NCI-H1105 treated with DMSO at 0.1 percent for 48 hours (cell line): ENCODE data around the gene PTGFR.

Experiments used
- DNase-seq: peaks from one replicate; lab custom pipeline; 2025; lab: John Stamatoyannopoulos, UW

PTGFR gene

GRCh38 chr1:78490861-78491450, at the start of gene PTGFR:
TSS of gene PTGFR (plus strand) at chr1:78490974. CDS start at chr1:78492744, 1,770 bp downstream.
- DNase-seq, result peak; percentile 66

GRCh38 chr1:78441921-78442320, 48.9 kb upstream of the PTGFR start:
- DNase-seq, result no peak

- DNase-seq, result no peak
Measured at GRCh38 chr1:78447086-78447485, 43.7 kb upstream of the PTGFR start.

GRCh38 chr1:78464449-78464891, 26.3 kb upstream of the PTGFR start:
- no peak for DNase-seq

GRCh38 chr1:78465143-78465542, 25.6 kb upstream of the PTGFR start:
- no peak for DNase-seq

GRCh38 chr1:78468521-78468920, 22.3 kb upstream of the PTGFR start:
- DNase-seq, result no peak

- DNase-seq, result no peak
Measured at GRCh38 chr1:78469576-78469975, 21.2 kb upstream of the PTGFR start.

GRCh38 chr1:78471890-78472620, 18.7 kb upstream of the PTGFR start:
- no peak for DNase-seq

- no peak for DNase-seq
Measured at GRCh38 chr1:78472851-78473496, 17.8 kb upstream of the PTGFR start.

GRCh38 chr1:78474092-78474491, 16.7 kb upstream of the PTGFR start:
- DNase-seq, result no peak

- no peak for DNase-seq
Measured at GRCh38 chr1:78475888-78476610, 14.7 kb upstream of the PTGFR start.

- DNase-seq, result peak; percentile 57
Measured at GRCh38 chr1:78483903-78484302, 6.9 kb upstream of the PTGFR start.

- DNase-seq, result peak; percentile 17
Measured at GRCh38 chr1:78491451-78492071, 787 bp downstream of the PTGFR start.

GRCh38 chr1:78492386-78492950, 1.7 kb downstream of the PTGFR start:
- no peak for DNase-seq

GRCh38 chr1:78493451-78493850, 2.7 kb downstream of the PTGFR start:
- DNase-seq, result no peak

GRCh38 chr1:78497201-78497600, 6.4 kb downstream of the PTGFR start:
- no peak for DNase-seq

- no peak for DNase-seq
Measured at GRCh38 chr1:78500529-78500928, 9.8 kb downstream of the PTGFR start.

GRCh38 chr1:78501203-78501602, 10.4 kb downstream of the PTGFR start:
- DNase-seq, result no peak

- no peak for DNase-seq
Measured at GRCh38 chr1:78511334-78511733, 20.6 kb downstream of the PTGFR start.

GRCh38 chr1:78516716-78517115, 25.9 kb downstream of the PTGFR start:
- DNase-seq, result no peak

GRCh38 chr1:78519446-78519845, 28.7 kb downstream of the PTGFR start:
- DNase-seq, result no peak

GRCh38 chr1:78520216-78520615, 29.4 kb downstream of the PTGFR start:
- DNase-seq, result no peak
